ENCODE results near the gene MCM9.
A peak's percentile ranks its signal among the peaks of the same experiment; 100 is the strongest.

MCM9 gene

DNA sequence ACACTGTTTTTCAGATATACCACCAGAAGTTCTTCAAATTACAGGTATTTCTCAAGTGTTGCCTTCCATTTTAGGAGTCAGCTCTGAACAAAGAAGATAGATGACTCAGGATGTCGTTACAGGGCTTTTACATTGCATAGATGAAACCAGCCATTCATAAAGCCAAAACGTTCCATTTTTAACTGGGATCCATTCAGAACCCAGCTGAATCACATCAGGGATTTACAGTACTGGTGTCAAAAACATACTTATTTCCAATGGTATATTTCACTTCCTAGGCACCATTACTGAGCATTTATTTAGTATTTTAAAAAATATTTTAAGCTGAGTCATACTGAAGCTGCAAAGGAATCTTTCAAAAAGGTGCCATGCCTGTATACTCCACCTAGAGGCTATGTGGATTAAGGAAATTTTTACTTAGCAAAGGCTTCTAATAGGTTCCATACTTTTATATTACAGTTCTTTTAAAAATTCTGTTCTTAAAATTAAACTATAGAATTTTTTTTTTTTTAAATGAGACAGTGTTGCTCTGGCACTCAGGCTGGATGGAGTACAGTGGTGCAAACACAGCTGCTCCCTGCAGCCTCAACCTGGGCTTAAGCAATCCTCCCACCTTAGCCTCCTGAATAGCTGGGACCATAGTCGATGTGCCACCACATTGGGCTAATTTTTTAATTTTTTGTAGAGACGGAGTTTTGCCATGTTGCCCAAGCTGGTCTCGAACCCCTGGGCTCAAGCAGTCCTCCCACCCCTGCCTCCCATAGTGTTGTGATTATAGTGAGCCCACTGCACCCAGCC is 38.4 kb downstream of the MCM9 start:
- Histone ChIP-seq H3K27me3 (ENCODE audit: low read depth, low read length) (no peaks in the 10 kb centered on the region), H3K27ac (ENCODE audit: low read length) (peak overlapping the region; percentile 74), H2AFZ (ENCODE audit: low read depth, low read length) (peak overlapping the region; percentile 55), H3K36me3 (replicated peaks; ENCODE audit: low read depth, low read length) (peaks cover 1% of the 10 kb centered on the region), H3K4me2 (ENCODE audit: low read length) (peak overlapping the region; percentile 83), H3K9me3 (ENCODE audit: insufficient read depth, low read length) (no peaks in the 10 kb centered on the region), H3K4me1 (ENCODE audit: low read length) (peaks cover 29% of the 10 kb centered on the region), H4K20me1 (ENCODE audit: insufficient read depth, low read length) (no peaks in the 10 kb centered on the region), H3K79me2 (ENCODE audit: low read length) (peaks cover 87% of the 10 kb centered on the region), H3K9ac (ENCODE audit: low read length) (peak overlapping the region; percentile 92), H3K4me3 (ENCODE audit: low read length) (peak overlapping the region; percentile 94)
- TF ChIP-seq EZH2phosphoT487 (IDR thresholded peaks at IDR 0.05; ENCODE audit: low read depth), result no peak
- TF ChIP-seq, protein P1, sequence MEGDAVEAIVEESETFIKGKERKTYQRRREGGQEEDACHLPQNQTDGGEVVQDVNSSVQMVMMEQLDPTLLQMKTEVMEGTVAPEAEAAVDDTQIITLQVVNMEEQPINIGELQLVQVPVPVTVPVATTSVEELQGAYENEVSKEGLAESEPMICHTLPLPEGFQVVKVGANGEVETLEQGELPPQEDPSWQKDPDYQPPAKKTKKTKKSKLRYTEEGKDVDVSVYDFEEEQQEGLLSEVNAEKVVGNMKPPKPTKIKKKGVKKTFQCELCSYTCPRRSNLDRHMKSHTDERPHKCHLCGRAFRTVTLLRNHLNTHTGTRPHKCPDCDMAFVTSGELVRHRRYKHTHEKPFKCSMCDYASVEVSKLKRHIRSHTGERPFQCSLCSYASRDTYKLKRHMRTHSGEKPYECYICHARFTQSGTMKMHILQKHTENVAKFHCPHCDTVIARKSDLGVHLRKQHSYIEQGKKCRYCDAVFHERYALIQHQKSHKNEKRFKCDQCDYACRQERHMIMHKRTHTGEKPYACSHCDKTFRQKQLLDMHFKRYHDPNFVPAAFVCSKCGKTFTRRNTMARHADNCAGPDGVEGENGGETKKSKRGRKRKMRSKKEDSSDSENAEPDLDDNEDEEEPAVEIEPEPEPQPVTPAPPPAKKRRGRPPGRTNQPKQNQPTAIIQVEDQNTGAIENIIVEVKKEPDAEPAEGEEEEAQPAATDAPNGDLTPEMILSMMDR (IDR thresholded peaks at IDR 0.05; ENCODE audit: low read depth, low read length), result peak; percentile 41

DNA sequence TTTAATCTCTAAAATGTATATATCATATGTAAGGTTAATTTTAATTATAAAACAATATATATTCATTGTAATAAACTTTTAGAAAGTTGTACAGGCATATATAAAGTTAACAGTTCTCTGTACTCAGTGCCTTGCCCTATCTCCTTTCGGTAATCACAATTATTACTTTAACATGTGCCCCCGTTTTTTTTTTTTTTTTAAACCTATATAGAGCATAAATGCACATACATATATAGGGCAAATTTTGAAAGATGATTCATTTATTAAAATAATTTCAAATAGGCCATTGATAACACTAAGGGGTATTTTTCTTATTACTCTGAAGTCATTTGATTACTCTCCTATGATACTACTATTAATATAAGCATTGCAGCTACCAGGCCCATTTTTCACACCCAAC is 39.1 kb downstream of the MCM9 start:
- TF ChIP-seq EZH2phosphoT487 (IDR thresholded peaks at IDR 0.05; ENCODE audit: low read depth), result no peak
- TF ChIP-seq, protein P1 (IDR thresholded peaks at IDR 0.05; ENCODE audit: low read depth, low read length), result no peak
- Histone ChIP-seq H3K9me3 (ENCODE audit: insufficient read depth, low read length) (no peaks in the 10 kb centered on the region), H3K4me3 (ENCODE audit: low read length) (peak overlapping the region; percentile 94), H3K4me1 (ENCODE audit: low read length) (peaks cover 36% of the 10 kb centered on the region), H4K20me1 (ENCODE audit: insufficient read depth, low read length) (no peaks in the 10 kb centered on the region), H3K4me2 (ENCODE audit: low read length) (peak overlapping the region; percentile 83), H2AFZ (ENCODE audit: low read depth, low read length) (peak overlapping the region; percentile 55; the same call in 1 of the 2 replicates), H3K27me3 (ENCODE audit: low read depth, low read length) (no peaks in the 10 kb centered on the region), H3K9ac (ENCODE audit: low read length) (peak overlapping the region; percentile 92), H3K27ac (ENCODE audit: low read length) (peak overlapping the region; percentile 90), H3K79me2 (ENCODE audit: low read length) (peaks cover 90% of the 10 kb centered on the region), H3K36me3 (replicated peaks; ENCODE audit: low read depth, low read length) (no peaks in the 10 kb centered on the region)

DNA sequence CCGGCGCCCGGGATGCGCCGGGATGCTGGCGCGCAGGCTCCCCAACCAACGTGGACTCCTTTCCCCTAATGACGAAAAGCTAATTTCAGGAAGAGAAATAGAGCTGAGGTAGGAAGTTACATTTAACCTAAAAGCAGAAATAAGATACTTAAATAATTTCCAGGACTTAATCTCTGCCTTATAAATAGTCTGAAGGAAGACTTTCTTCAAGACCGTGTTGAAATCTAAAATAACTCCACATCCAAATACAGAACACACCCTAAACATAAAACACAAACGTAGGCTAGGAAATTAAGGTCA is 39.7 kb downstream of the MCM9 start:
- Histone ChIP-seq H3K36me3 (replicated peaks; ENCODE audit: low read depth, low read length) (no peaks in the 10 kb centered on the region), H3K9me3 (ENCODE audit: insufficient read depth, low read length) (no peaks in the 10 kb centered on the region), H3K27me3 (ENCODE audit: low read depth, low read length) (no peaks in the 10 kb centered on the region), H4K20me1 (ENCODE audit: insufficient read depth, low read length) (peaks cover under 1% of the 10 kb centered on the region; the same call in 1 of the 2 replicates), H3K4me2 (ENCODE audit: low read length) (peak overlapping the region; percentile 83), H3K27ac (ENCODE audit: low read length) (peak overlapping the region; percentile 90), H3K9ac (ENCODE audit: low read length) (peak overlapping the region; percentile 92), H3K4me3 (ENCODE audit: low read length) (peak overlapping the region; percentile 94), H3K4me1 (ENCODE audit: low read length) (peaks cover 43% of the 10 kb centered on the region), H2AFZ (ENCODE audit: low read depth, low read length) (no peak overlapping the region), H3K79me2 (ENCODE audit: low read length) (peaks cover 86% of the 10 kb centered on the region)
- no peak for TF ChIP-seq EZH2phosphoT487 (IDR thresholded peaks at IDR 0.05; ENCODE audit: low read depth)
- TF ChIP-seq, protein P1 (IDR thresholded peaks at IDR 0.05; ENCODE audit: low read depth, low read length), result no peak

DNA sequence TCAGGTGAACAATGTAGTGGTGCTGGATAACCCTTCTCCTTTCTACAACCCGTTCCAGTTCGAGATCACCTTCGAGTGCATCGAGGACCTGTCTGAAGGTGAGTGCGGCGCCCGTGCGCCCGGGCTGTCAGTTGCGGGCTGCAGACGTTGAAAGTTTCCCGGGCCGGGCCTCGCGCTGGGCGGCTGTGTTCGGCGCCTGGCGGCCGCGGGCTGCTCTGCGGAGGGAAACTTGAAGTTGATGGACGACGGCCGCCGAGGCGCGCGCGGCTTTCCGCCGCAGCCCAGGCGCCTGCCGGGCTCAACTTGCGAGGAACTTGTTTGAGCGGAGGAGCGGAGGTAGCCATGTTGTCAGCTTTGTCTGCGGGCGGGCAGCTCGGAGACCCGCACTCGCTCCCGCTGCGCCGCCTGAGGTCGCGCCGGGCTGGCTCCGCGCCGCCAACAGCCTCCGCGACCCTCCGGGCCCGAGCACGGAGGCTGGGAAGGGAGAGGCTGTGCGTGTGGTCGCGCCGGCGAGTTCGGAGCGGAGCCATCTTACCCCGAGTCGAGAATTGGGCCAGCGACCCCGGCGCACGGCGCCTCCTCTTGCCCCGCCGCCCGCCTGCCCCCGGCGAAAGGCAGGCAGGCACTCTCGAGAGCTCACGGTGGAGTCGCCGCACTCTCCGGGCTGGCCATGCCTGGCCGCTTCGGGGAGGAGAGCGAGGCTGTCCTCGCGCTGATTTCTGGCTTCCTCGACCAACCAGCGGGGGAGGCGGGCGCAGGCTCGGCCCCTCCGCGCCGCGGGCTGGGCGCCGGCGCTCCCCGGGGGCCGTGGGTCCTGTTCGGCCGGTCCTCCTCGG is 40.3 kb downstream of the MCM9 start:
- Histone ChIP-seq H3K79me2 (ENCODE audit: low read length) (peaks cover 86% of the 10 kb centered on the region), H4K20me1 (ENCODE audit: insufficient read depth, low read length) (peaks cover 4% of the 10 kb centered on the region; the same call in 1 of the 2 replicates), H3K9me3 (ENCODE audit: insufficient read depth, low read length) (no peaks in the 10 kb centered on the region), H3K27ac (ENCODE audit: low read length) (peak overlapping the region; percentile 90), H3K9ac (ENCODE audit: low read length) (peak overlapping the region; percentile 92), H2AFZ (ENCODE audit: low read depth, low read length) (peak overlapping the region; percentile 50; the same call in 1 of the 2 replicates), H3K36me3 (replicated peaks; ENCODE audit: low read depth, low read length) (no peaks in the 10 kb centered on the region), H3K4me1 (ENCODE audit: low read length) (peaks cover 45% of the 10 kb centered on the region), H3K4me3 (ENCODE audit: low read length) (peak overlapping the region; percentile 94), H3K27me3 (ENCODE audit: low read depth, low read length) (no peaks in the 10 kb centered on the region), H3K4me2 (ENCODE audit: low read length) (peak overlapping the region; percentile 83)
- no peak for TF ChIP-seq EZH2phosphoT487 (IDR thresholded peaks at IDR 0.05; ENCODE audit: low read depth)
- TF ChIP-seq, protein P1 (IDR thresholded peaks at IDR 0.05; ENCODE audit: low read depth, low read length), result no peak
